GM18873 (cell line): Measurements from ENCODE around the gene TMEM258.

ENCODE experiments used
- ATAC-seq: cut with Tn5 transposase; IDR thresholded peaks from one replicate; pipeline ENCODE4 v1.9.1; 2021; ENCODE audit warnings: mild to moderate bottlenecking, moderate library complexity, moderate number of reproducible peaks; ENCODE audit not compliant: unreplicated experiment, low FRiP score

Gene TMEM258

GRCh38 chr11:61762223-61762615 is 30.2 kb downstream of the TMEM258 start:
- ATAC-seq = no peak

GRCh38 chr11:61761440-61762222 is 30.8 kb downstream of the TMEM258 start:
- no peak for ATAC-seq

GRCh38 chr11:61760946-61761345 is 31.5 kb downstream of the TMEM258 start:
- ATAC-seq = no peak

GRCh38 chr11:61757213-61757862 is 35.1 kb downstream of the TMEM258 start:
- ATAC-seq = no peak

GRCh38 chr11:61756452-61757212 is 35.8 kb downstream of the TMEM258 start:
- ATAC-seq = no peak

- ATAC-seq = no peak
These were observed 36.3 kb downstream of the TMEM258 start for GRCh38 chr11:61756147-61756451.

GRCh38 chr11:61754534-61755482 is 37.6 kb downstream of the TMEM258 start:
- no peak for ATAC-seq

- ATAC-seq = no peak
These were observed 38.7 kb downstream of the TMEM258 start for GRCh38 chr11:61753672-61754071.

- ATAC-seq = no peak
These were observed 39.4 kb downstream of the TMEM258 start for GRCh38 chr11:61752925-61753521.

- ATAC-seq = no peak
These were observed 40.1 kb downstream of the TMEM258 start, which contains the start of gene MYRF for GRCh38 chr11:61752117-61752924. Gene MYRF (plus strand): TSS chr11:61752636. CDS start chr11:61752745, 109 bp downstream.

- no peak for ATAC-seq
These were observed 41.0 kb downstream of the TMEM258 start for GRCh38 chr11:61751384-61751783.

GRCh38 chr11:61750631-61751273 is 41.6 kb downstream of the TMEM258 start:
- ATAC-seq = no peak

- ATAC-seq = no peak
These were observed 42.7 kb downstream of the TMEM258 start for GRCh38 chr11:61749591-61750217.

- ATAC-seq = no peak
These were observed 44.5 kb downstream of the TMEM258 start for GRCh38 chr11:61747967-61748285.

GRCh38 chr11:61747192-61747966 is 45.0 kb downstream of the TMEM258 start:
- ATAC-seq = no peak

- ATAC-seq = no peak
These were observed 45.8 kb downstream of the TMEM258 start for GRCh38 chr11:61746442-61747191.
